ENCODE data around the gene PPP2R5C. TPM values are rescaled to one million over a fixed set of nuclear protein-coding genes. Genes with fewer than 3 reads are reported as not detected.

PPP2R5C gene
- total RNA-seq, 1 experiment from 2014 or later, result 89.9 TPM

DNA sequence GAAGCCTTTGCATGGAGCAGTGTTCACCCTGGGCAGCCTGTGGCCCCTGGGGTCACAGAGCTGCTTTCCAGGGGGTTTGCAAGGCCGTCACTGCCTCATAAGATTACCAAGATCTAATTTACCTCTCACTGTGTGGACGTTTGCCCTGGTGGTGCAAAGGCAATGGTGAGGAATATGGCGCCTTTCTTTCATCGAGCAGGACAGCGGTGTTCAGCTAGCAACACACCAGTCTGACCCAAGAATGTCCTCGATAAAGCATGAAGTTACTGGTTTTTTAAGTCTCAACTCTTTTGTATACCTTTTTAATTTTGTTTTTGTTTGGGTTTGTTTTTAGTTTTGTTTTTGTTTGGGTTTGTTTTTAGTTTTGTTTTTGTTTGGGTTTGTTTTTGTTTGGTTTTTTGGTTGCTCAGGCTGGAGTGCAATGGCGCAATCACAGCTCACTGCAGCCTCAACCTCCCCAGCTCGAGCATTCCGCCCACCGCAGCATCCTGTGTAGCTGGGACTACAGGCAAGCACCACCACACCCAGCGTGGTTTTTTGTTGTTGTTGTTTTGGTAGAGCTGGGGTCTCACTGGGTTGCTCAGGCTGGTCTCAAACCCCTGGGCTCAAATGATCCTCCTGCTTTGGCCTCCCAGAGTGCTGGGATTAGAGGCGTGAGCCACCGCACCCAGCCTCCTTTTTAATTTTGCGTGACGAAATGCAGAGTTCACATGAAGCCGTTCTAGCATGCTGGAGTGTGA lies 57.9 kb downstream of the PPP2R5C start (continued):
- TF ChIP-seq, protein P1, sequence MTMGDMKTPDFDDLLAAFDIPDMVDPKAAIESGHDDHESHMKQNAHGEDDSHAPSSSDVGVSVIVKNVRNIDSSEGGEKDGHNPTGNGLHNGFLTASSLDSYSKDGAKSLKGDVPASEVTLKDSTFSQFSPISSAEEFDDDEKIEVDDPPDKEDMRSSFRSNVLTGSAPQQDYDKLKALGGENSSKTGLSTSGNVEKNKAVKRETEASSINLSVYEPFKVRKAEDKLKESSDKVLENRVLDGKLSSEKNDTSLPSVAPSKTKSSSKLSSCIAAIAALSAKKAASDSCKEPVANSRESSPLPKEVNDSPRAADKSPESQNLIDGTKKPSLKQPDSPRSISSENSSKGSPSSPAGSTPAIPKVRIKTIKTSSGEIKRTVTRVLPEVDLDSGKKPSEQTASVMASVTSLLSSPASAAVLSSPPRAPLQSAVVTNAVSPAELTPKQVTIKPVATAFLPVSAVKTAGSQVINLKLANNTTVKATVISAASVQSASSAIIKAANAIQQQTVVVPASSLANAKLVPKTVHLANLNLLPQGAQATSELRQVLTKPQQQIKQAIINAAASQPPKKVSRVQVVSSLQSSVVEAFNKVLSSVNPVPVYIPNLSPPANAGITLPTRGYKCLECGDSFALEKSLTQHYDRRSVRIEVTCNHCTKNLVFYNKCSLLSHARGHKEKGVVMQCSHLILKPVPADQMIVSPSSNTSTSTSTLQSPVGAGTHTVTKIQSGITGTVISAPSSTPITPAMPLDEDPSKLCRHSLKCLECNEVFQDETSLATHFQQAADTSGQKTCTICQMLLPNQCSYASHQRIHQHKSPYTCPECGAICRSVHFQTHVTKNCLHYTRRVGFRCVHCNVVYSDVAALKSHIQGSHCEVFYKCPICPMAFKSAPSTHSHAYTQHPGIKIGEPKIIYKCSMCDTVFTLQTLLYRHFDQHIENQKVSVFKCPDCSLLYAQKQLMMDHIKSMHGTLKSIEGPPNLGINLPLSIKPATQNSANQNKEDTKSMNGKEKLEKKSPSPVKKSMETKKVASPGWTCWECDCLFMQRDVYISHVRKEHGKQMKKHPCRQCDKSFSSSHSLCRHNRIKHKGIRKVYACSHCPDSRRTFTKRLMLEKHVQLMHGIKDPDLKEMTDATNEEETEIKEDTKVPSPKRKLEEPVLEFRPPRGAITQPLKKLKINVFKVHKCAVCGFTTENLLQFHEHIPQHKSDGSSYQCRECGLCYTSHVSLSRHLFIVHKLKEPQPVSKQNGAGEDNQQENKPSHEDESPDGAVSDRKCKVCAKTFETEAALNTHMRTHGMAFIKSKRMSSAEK (CRISPR knock-in tag; IDR thresholded peaks at IDR 0.05; ENCODE audit: borderline replicate concordance), result no peak
- TF ChIP-seq RORB (CRISPR knock-in tag; IDR thresholded peaks at IDR 0.05) (no peak), CREM (CRISPR knock-in tag; IDR thresholded peaks at IDR 0.05) (no peak), ZNF219 (CRISPR knock-in tag; IDR thresholded peaks at IDR 0.05; ENCODE audit: borderline replicate concordance) (no peak), E2F4 (CRISPR knock-in tag; IDR thresholded peaks at IDR 0.05; ENCODE audit: borderline replicate concordance, low read depth) (no peak)
- TF ChIP-seq, protein P2, sequence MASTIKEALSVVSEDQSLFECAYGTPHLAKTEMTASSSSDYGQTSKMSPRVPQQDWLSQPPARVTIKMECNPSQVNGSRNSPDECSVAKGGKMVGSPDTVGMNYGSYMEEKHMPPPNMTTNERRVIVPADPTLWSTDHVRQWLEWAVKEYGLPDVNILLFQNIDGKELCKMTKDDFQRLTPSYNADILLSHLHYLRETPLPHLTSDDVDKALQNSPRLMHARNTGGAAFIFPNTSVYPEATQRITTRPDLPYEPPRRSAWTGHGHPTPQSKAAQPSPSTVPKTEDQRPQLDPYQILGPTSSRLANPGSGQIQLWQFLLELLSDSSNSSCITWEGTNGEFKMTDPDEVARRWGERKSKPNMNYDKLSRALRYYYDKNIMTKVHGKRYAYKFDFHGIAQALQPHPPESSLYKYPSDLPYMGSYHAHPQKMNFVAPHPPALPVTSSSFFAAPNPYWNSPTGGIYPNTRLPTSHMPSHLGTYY (CRISPR knock-in tag; IDR thresholded peaks at IDR 0.05), result no peak

- CTCF ChIA-PET, result interaction anchor here (0.7 kb wide), 1 partner anchor 49 kb away, joined by 5 read pairs; no protein-coding TSS in a partner anchor
- ATAC-seq, result no peak
- TF ChIP-seq, protein P3, sequence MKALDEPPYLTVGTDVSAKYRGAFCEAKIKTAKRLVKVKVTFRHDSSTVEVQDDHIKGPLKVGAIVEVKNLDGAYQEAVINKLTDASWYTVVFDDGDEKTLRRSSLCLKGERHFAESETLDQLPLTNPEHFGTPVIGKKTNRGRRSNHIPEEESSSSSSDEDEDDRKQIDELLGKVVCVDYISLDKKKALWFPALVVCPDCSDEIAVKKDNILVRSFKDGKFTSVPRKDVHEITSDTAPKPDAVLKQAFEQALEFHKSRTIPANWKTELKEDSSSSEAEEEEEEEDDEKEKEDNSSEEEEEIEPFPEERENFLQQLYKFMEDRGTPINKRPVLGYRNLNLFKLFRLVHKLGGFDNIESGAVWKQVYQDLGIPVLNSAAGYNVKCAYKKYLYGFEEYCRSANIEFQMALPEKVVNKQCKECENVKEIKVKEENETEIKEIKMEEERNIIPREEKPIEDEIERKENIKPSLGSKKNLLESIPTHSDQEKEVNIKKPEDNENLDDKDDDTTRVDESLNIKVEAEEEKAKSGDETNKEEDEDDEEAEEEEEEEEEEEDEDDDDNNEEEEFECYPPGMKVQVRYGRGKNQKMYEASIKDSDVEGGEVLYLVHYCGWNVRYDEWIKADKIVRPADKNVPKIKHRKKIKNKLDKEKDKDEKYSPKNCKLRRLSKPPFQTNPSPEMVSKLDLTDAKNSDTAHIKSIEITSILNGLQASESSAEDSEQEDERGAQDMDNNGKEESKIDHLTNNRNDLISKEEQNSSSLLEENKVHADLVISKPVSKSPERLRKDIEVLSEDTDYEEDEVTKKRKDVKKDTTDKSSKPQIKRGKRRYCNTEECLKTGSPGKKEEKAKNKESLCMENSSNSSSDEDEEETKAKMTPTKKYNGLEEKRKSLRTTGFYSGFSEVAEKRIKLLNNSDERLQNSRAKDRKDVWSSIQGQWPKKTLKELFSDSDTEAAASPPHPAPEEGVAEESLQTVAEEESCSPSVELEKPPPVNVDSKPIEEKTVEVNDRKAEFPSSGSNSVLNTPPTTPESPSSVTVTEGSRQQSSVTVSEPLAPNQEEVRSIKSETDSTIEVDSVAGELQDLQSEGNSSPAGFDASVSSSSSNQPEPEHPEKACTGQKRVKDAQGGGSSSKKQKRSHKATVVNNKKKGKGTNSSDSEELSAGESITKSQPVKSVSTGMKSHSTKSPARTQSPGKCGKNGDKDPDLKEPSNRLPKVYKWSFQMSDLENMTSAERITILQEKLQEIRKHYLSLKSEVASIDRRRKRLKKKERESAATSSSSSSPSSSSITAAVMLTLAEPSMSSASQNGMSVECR (CRISPR knock-in tag; IDR thresholded peaks at IDR 0.05; ENCODE audit: borderline replicate concordance), result no peak
- TF ChIP-seq JUN (CRISPR knock-in tag; IDR thresholded peaks at IDR 0.05) (no peak), ZBTB43 (CRISPR knock-in tag; IDR thresholded peaks at IDR 0.05) (no peak), MYBL2 (CRISPR knock-in tag; IDR thresholded peaks at IDR 0.05) (no peak), ZNF317 (CRISPR knock-in tag; IDR thresholded peaks at IDR 0.05; ENCODE audit: borderline replicate concordance, low read depth) (no peak), ETV6 (CRISPR knock-in tag; IDR thresholded peaks at IDR 0.05) (no peak), EMX1 (CRISPR knock-in tag; IDR thresholded peaks at IDR 0.05) (no peak), NR3C1 (CRISPR knock-in tag; conservative IDR thresholded peaks at IDR 0.05; ENCODE audit: low read depth) (no peak), IRF2 (CRISPR knock-in tag; IDR thresholded peaks at IDR 0.05; ENCODE audit: borderline replicate concordance, low read depth) (no peak)
- TF ChIP-seq, protein P1 (CRISPR knock-in tag; IDR thresholded peaks at IDR 0.05; ENCODE audit: borderline replicate concordance), result no peak
- TF ChIP-seq, protein P4, sequence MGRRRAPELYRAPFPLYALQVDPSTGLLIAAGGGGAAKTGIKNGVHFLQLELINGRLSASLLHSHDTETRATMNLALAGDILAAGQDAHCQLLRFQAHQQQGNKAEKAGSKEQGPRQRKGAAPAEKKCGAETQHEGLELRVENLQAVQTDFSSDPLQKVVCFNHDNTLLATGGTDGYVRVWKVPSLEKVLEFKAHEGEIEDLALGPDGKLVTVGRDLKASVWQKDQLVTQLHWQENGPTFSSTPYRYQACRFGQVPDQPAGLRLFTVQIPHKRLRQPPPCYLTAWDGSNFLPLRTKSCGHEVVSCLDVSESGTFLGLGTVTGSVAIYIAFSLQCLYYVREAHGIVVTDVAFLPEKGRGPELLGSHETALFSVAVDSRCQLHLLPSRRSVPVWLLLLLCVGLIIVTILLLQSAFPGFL (CRISPR knock-in tag; IDR thresholded peaks at IDR 0.05; ENCODE audit: borderline replicate concordance), result no peak
Observed at GRCh38 chr14:101820283-101820798, 58.8 kb downstream of the PPP2R5C start.

More at GRCh38 chr14:101820283-101820798, 58.8 kb downstream of the PPP2R5C start:
- POLR2A ChIA-PET, result no interaction called here
- Mint-ChIP-seq H3K27me3 (ENCODE audit: low read depth) (no peaks in the 10 kb centered on the region), H3K9me3 (no peaks in the 10 kb centered on the region), H3K36me3 (peaks cover 7% of the 10 kb centered on the region), H3K27ac (no peak overlapping the region), H3K4me1 (no peaks in the 10 kb centered on the region), H3K4me3 (no peak overlapping the region)
- DNase-seq (ENCODE audit: low spot score), result no peak

All from WTC11 (cell line).